ENCODE data around the gene IPO8. TPM values are rescaled to one million over a fixed set of nuclear protein-coding genes. Genes with fewer than 3 reads are reported as not detected.

Gene IPO8
- total and polyA plus RNA-seq, 2 of the 8 experiments (the other 6 are each of a cell fraction or from before 2014, with no cell fraction given), result 7.2 to 59.8 TPM

- ChIA-PET CTCF (ENCODE audit: partially characterized antibody) (no interaction called here), POLR2A (ENCODE audit: partially characterized antibody) (no interaction called here)
- Histone ChIP-seq H3K4ac (replicated peaks; ENCODE audit: insufficient read length, low read depth, low read length) (no peak overlapping the region), H3K4me1 (replicated peaks in 1 of 4; ENCODE audit: control insufficient read depth in 3 of 4, insufficient read depth in 4 of 4, low read length in 3 of 4) (no peaks in the 10 kb centered on the region), H3K18ac (ENCODE audit: extremely low read depth, low read length) (no peak overlapping the region), H3K27me3 (replicated peaks in 1 of 4; ENCODE audit: control insufficient read depth in 3 of 4, extremely low read depth in 1 of 4, insufficient read depth in 3 of 4, low read length in 3 of 4) (no peaks in the 10 kb centered on the region), H3K36me3 (ENCODE audit: control insufficient read depth in 2 of 4, insufficient read depth in 4 of 4, low read length in 3 of 4) (peaks cover 0 to 5% (median 1%) of the 10 kb centered on the region in 4 experiments; a peak in 3 of 8 replicates), H2BK15ac (ENCODE audit: low read length) (no peak overlapping the region), H2BK12ac (ENCODE audit: low read depth, low read length) (no peak overlapping the region), H3K79me2 (ENCODE audit: control insufficient read depth in 1 of 2, insufficient read depth in 2 of 2, low read length in 2 of 2) (no peaks in the 10 kb centered on the region), H3K14ac (ENCODE audit: insufficient read length) (no peak overlapping the region), H3K56ac (replicated peaks; ENCODE audit: insufficient read length, low read depth, low read length) (no peak overlapping the region), H2AFZ (ENCODE audit: low read length) (no peak overlapping the region), H3K79me1 (ENCODE audit: low read depth, low read length) (no peaks in the 10 kb centered on the region), H4K5ac (ENCODE audit: insufficient read length, low read depth, low read length) (no peak overlapping the region), H4K8ac (ENCODE audit: extremely low read depth, insufficient read depth, low read length) (no peak overlapping the region), H3K9me3 (ENCODE audit: insufficient read depth in 2 of 2, low read depth in 1 of 2, low read length in 1 of 2) (no peaks in the 10 kb centered on the region), H3K4me3 (ENCODE audit: extremely low read depth in 1 of 4, insufficient read depth in 2 of 4, low read depth in 3 of 4, low read length in 4 of 4) (no peak overlapping the region), H2AK5ac (ENCODE audit: low read depth, low read length) (no peak overlapping the region), H4K20me1 (replicated peaks in 1 of 2; ENCODE audit: control insufficient read depth in 1 of 2, insufficient read depth in 2 of 2, low read length in 2 of 2) (no peaks in the 10 kb centered on the region), H4K91ac (replicated peaks; ENCODE audit: insufficient read length, low read length) (no peak overlapping the region), H3K23me2 (ENCODE audit: low read depth, low read length) (no peaks in the 10 kb centered on the region), H3K9ac (replicated peaks in 1 of 4; ENCODE audit: extremely low read depth in 1 of 4, low read depth in 3 of 4, low read length in 3 of 4) (no peak overlapping the region), H3K27ac (ENCODE audit: low read depth, low read length) (no peak overlapping the region), H3K4me2 (ENCODE audit: insufficient read depth in 1 of 2, low read depth in 2 of 2, low read length in 2 of 2) (no peak overlapping the region), H3K23ac (ENCODE audit: insufficient read length) (no peak overlapping the region), H2BK5ac (ENCODE audit: low read depth, low read length) (no peak overlapping the region), H2BK120ac (replicated peaks; ENCODE audit: low read depth, low read length) (no peak overlapping the region), H2BK20ac (ENCODE audit: low read length) (no peak overlapping the region)
- 73% methylated on average over 1 of the region's 1 CpG; no CpG with 5 or more reads in 1 of the 2 experiments for WGBS, 2 experiments (ENCODE audit: extremely low coverage in 1 of 2, insufficient coverage in 1 of 2, insufficient read length in 1 of 2, insufficient replicate concordance in 2 of 2, low coverage in 1 of 2, low lambda C conversion rate in 2 of 2, missing lambda C conversion rate in 1 of 2)
- FAIRE-seq (no peak), DNase-seq (ENCODE audit: low read depth in 1 of 2, low spot score in 2 of 2) (no peak)
- TF ChIP-seq SIN3A (conservative IDR thresholded peaks at IDR 0.05 in 1 of 2, IDR thresholded peaks at IDR 0.05 in 1 of 2; ENCODE audit: low read depth in 1 of 2, low read length in 2 of 2), result no peak
Measured at GRCh38 chr12:30652034-30652696, 43.5 kb downstream of the IPO8 start.
